Upper lobe of right lung (tissue), 1 donor: Measurements from ENCODE around the gene ARHGAP42. TPM values are rescaled to one million over a fixed set of nuclear protein-coding genes. Genes with fewer than 3 reads are reported as not detected.

Experiments
- ATAC-seq: fragments of 200-7000 bp; cut with Tn5 transposase; one replicate; pipeline ENCODE4 v1.9.1; 2020; ENCODE audit warnings: mild to moderate bottlenecking, moderate library complexity
- DNase-seq: peaks from one replicate; pipeline ENCODE4 v3.0.0-alpha.2; 2020
- H3K27ac ChIP-seq: fragments of 200-600 bp; one replicate; pipeline ENCODE4 v1.8.0; 2022
- H3K27me3 ChIP-seq: fragments of 200-600 bp; one replicate; pipeline ENCODE4 v1.8.0; 2022; ENCODE audit warnings: mild to moderate bottlenecking
- H3K36me3 ChIP-seq: fragments of 200-600 bp; one replicate; pipeline ENCODE4 v1.8.0; 2022
- H3K4me1 ChIP-seq: fragments of 200-600 bp; one replicate; pipeline ENCODE4 v1.8.0; 2022
- H3K4me3 ChIP-seq: fragments of 200-600 bp; one replicate; pipeline ENCODE4 v1.8.0; 2022; ENCODE audit warnings: mild to moderate bottlenecking
- H3K9me3 ChIP-seq: fragments of 200-600 bp; one replicate; pipeline ENCODE4 v1.8.0; 2022
- intact Hi-C: fragments of 100-400 bp; cut with DNase I; formaldehyde crosslinking; loops from one replicate; pipeline ENCODE4 v1.11.0; 2022
- total RNA-seq: library from RNA; stranded (reverse); fragmentation: NEBNext Ultra II Directional; extraction: Animal tissue kit (Norgen Biotek cat#: 25700); gene quantifications from one replicate; pipeline ENCODE4 v1.2.1, GENCODE V29; 2021
- TF ChIP-seq, protein P1 (sequence below): fragments of 200-600 bp; IDR thresholded peaks from one replicate; pipeline ENCODE4 v1.8.0; 2022; ENCODE audit warnings: antibody characterized with exemption
- donor health status: DM: no; HTN: yes; CAD: no; lungs with severe emphysema.

ARHGAP42 gene
- total RNA-seq, 1 donor from 2014 or later, result 19.8 TPM

DNA sequence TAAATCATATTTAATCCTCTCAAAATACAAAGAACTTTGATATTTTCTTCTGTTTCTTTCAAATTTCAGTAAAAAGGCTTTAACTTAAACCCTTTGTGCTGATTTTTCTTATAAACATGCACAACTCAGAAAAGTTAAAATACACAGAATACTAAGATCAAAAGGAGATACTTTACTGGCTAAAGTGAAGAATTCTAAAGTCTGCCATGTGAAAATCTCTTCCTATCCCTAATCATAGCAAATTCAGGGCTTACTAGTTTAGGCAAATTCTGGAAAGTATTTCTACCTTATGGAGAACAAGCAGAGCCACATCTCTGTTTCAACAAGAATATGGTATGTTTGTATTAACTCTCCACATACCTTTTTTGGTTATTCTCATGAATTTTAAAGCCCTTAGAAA, 345.9 kb downstream of the ARHGAP42 start:
- H3K27ac ChIP-seq, result no peak overlapping the region

DNA sequence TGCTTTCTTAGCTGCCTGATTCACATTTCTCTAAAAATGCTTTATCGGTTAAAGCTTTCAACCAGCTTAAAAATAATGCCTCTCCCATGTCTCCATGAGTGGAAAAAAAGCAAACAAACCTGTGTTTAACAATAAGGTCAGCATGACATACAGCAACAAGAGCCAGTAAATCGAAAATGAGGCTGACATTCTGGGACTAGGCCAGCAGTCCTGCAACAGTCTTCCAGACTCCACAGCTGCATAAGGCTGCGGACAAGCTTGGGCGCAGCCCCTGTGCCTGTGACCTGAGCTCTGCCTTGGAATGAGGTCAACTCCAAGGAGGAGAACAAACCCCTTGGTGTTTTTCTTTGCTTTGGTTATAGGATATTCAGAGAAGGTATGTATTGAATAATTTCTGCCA, 347.0 kb downstream of the ARHGAP42 start:
- H3K9me3 ChIP-seq, result no peaks in the 10 kb centered on the region
- TF ChIP-seq, protein P1, sequence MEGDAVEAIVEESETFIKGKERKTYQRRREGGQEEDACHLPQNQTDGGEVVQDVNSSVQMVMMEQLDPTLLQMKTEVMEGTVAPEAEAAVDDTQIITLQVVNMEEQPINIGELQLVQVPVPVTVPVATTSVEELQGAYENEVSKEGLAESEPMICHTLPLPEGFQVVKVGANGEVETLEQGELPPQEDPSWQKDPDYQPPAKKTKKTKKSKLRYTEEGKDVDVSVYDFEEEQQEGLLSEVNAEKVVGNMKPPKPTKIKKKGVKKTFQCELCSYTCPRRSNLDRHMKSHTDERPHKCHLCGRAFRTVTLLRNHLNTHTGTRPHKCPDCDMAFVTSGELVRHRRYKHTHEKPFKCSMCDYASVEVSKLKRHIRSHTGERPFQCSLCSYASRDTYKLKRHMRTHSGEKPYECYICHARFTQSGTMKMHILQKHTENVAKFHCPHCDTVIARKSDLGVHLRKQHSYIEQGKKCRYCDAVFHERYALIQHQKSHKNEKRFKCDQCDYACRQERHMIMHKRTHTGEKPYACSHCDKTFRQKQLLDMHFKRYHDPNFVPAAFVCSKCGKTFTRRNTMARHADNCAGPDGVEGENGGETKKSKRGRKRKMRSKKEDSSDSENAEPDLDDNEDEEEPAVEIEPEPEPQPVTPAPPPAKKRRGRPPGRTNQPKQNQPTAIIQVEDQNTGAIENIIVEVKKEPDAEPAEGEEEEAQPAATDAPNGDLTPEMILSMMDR, result no peak
- no peak overlapping the region for H3K4me3 ChIP-seq
- intact Hi-C loops, result no loop called here
- no peaks in the 10 kb centered on the region for H3K4me1 ChIP-seq
- ATAC-seq, result peak; percentile 43
- DNase-seq, result no peak
- H3K27ac ChIP-seq, result no peak overlapping the region
- no peaks in the 10 kb centered on the region for H3K36me3 ChIP-seq
- no peaks in the 10 kb centered on the region for H3K27me3 ChIP-seq

More for the DNA sequence above, 345.9 kb downstream of the ARHGAP42 start:
- TF ChIP-seq, protein P1, result no peak
- intact Hi-C loops, result no loop called here
- no peaks in the 10 kb centered on the region for H3K27me3 ChIP-seq
- ATAC-seq, result no peak
- H3K9me3 ChIP-seq, result no peaks in the 10 kb centered on the region
- H3K4me1 ChIP-seq, result no peaks in the 10 kb centered on the region
- no peak for DNase-seq
- no peaks in the 10 kb centered on the region for H3K36me3 ChIP-seq
- no peak overlapping the region for H3K4me3 ChIP-seq

DNA sequence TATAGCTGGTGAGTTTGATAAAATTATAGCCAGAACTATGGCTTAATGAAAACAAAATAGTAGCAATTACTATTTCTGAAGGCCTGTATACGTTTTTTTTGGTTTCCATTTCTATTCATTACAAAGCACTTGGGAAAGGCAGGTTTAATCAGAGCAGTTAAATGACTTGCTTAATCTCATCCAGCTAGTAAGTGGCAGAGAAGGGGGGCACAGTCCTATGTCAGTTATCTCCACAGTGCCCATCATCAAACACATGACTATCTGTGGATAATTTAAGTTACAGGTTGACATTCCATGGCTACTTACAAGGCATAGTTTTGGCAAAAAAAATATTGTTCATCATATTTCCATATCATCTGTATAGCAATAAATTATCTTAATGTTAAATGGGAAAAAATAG, 348.8 kb downstream of the ARHGAP42 start:
- DNase-seq (no peak), ATAC-seq (no peak)
- Histone ChIP-seq H3K36me3 (no peaks in the 10 kb centered on the region), H3K27me3 (no peaks in the 10 kb centered on the region), H3K4me1 (no peaks in the 10 kb centered on the region), H3K4me3 (no peak overlapping the region), H3K9me3 (no peaks in the 10 kb centered on the region), H3K27ac (no peak overlapping the region)
- intact Hi-C loops, result no loop called here
- TF ChIP-seq, protein P1, result no peak
